Panc1 (cell line): Measurements from ENCODE around the gene ASB7. TPM values are rescaled to one million over a fixed set of nuclear protein-coding genes. Genes with fewer than 3 reads are reported as not detected.

ENCODE experiments used
- ATAC-seq: fragments of 200-7000 bp; cut with Tn5 transposase; 2 replicates; pipeline ENCODE4 v1.9.1; 2020; ENCODE audit warnings: mild to moderate bottlenecking, moderate library complexity
- BruUV-seq: library from RNA; stranded (reverse); fragments of 400-500 nt; replicated peaks from 2 replicates; lab custom pipeline; 2021; lab: Mats Ljungman, UMichigan
- CTCF ChIA-PET: fragments of 300-600 bp; sonication (Branson Sonifier 250); formaldehyde crosslinking; loops from one replicate; lab custom pipeline; 2022; ENCODE audit warnings: antibody characterized with exemption; lab: Charles Lee
- POLR2A ChIA-PET: fragments of 300-600 bp; sonication (Branson Sonifier 250); formaldehyde crosslinking; loops from one replicate; lab custom pipeline; 2022; ENCODE audit warnings: antibody characterized with exemption; lab: Charles Lee
- DNase-seq: peaks from one replicate; pipeline ENCODE4 v3.0.0-alpha.2; 2010; ENCODE audit warnings: low read depth, low spot score
- H3K27ac ChIP-seq: 2 replicates; pipeline ENCODE4 v1.5.1; 2011; ENCODE audit warnings: mild to moderate bottlenecking, low read length, inconsistent platforms
- H3K27me3 ChIP-seq: fragments of 200-500 bp; sonication (Bioruptor generic); 2 replicates; pipeline ENCODE4 v1.6.0; 2014; ENCODE audit warnings: low read length, inconsistent platforms; ENCODE audit not compliant: control insufficient read depth, insufficient read depth
- H3K36me3 ChIP-seq: fragments of 200-500 bp; sonication (Bioruptor generic); 2 replicates; pipeline ENCODE4 v1.5.1; 2014; ENCODE audit warnings: inconsistent platforms, mild to moderate bottlenecking, low read length, moderate library complexity; ENCODE audit not compliant: control insufficient read depth, insufficient read depth
- H3K4me1 ChIP-seq: 2 replicates; pipeline ENCODE4 v1.5.1; 2011; ENCODE audit warnings: inconsistent platforms, mild to moderate bottlenecking, low read length, moderate library complexity; ENCODE audit not compliant: control insufficient read depth, insufficient read depth
- H3K4me3 ChIP-seq, 2 experiments: 2 replicates each; pipeline ENCODE4 v1.5.1; 2011 to 2012; ENCODE audit warnings: low read depth in 2 of 2, low read length in 2 of 2, mild to moderate bottlenecking in 2 of 2, inconsistent platforms in 1 of 2, moderate library complexity in 1 of 2
- H3K9me3 ChIP-seq: fragments of 200-500 bp; sonication (Bioruptor generic); 2 replicates; pipeline ENCODE4 v1.5.1; 2014; ENCODE audit warnings: low read depth, mild to moderate bottlenecking, inconsistent platforms, low read length, moderate library complexity; ENCODE audit not compliant: control insufficient read depth, insufficient read depth
- CTCF ChIP-seq: fragments of 450-650 bp; IDR thresholded peaks from 2 replicates; pipeline ENCODE4 v1.5.1; 2017; ENCODE audit warnings: mild to moderate bottlenecking
- POLR2AphosphoS5 ChIP-seq: IDR thresholded peaks from 2 replicates; pipeline ENCODE4 v1.6.1; 2012; ENCODE audit warnings: mild to moderate bottlenecking, low read depth, low read length, moderate library complexity
- REST ChIP-seq, 2 experiments: IDR thresholded peaks; 2 replicates each; pipeline ENCODE4 v1.6.1; 2011 to 2012; ENCODE audit warnings: low read depth in 2 of 2, control low read depth in 1 of 2, low read length in 1 of 2, mild to moderate bottlenecking in 1 of 2, moderate library complexity in 1 of 2; ENCODE audit not compliant: insufficient read depth in 1 of 2
- SIN3A ChIP-seq: IDR thresholded peaks from 2 replicates; pipeline ENCODE4 v1.6.1; 2012; ENCODE audit warnings: low read depth, mild to moderate bottlenecking, low read length, moderate library complexity, borderline replicate concordance; ENCODE audit not compliant: insufficient read depth
- TCF7L2 ChIP-seq: IDR thresholded peaks from 2 replicates; pipeline ENCODE4 v1.6.1; 2011; ENCODE audit warnings: mild to moderate bottlenecking, low read depth, low read length, inconsistent platforms
- in situ Hi-C: cut with HindIII; loops from 2 replicates; pipeline ENCODE4 v1.10.0; 2016; ENCODE audit warnings: low sequenced_read_pairs, low pct_unique_long_range_greater_than_20kb
- intact Hi-C: fragments of 100-400 bp; cut with micrococcal nuclease; formaldehyde crosslinking; loops from one replicate; pipeline ENCODE4 v1.10.0; 2022; ENCODE audit not compliant: unreplicated experiment
- total RNA-seq: library from RNA; stranded (reverse); gene quantifications from one replicate; pipeline ENCODE4 v1.2.1, GENCODE V29; 2021; ENCODE audit not compliant: unreplicated experiment

ASB7 gene
- total RNA-seq, 1 experiment from 2014 or later: 18.1 TPM

GRCh38 chr15:100690032-100690794 is 87.8 kb downstream of the ASB7 start:
- Histone ChIP-seq H3K27ac (no peak overlapping the region), H3K4me3 (no peak overlapping the region), H3K4me1 (no peaks in the 10 kb centered on the region), H3K27me3 (no peaks in the 10 kb centered on the region), H3K36me3 (no peaks in the 10 kb centered on the region), H3K9me3 (no peaks in the 10 kb centered on the region)
- ChIA-PET POLR2A (no interaction called here), CTCF (no interaction called here)
- no peak for ATAC-seq
- in situ Hi-C loops (no loop called here), intact Hi-C loops (no loop called here)
- no TSS peak for BruUV-seq
- TF ChIP-seq TCF7L2: no peak
- TF ChIP-seq REST (IDR thresholded peaks at IDR 0.05; ENCODE audit: insufficient read depth in 1 of 2, low read depth in 2 of 2, low read length in 1 of 2): no peak
- no peak for TF ChIP-seq SIN3A
- no peak for TF ChIP-seq CTCF
- TF ChIP-seq POLR2AphosphoS5: no peak
- no peak for DNase-seq

GRCh38 chr15:100690795-100691158 is 88.4 kb downstream of the ASB7 start:
- Histone ChIP-seq H3K27ac (no peak overlapping the region), H3K36me3 (no peaks in the 10 kb centered on the region), H3K9me3 (no peaks in the 10 kb centered on the region), H3K4me1 (no peaks in the 10 kb centered on the region), H3K27me3 (no peaks in the 10 kb centered on the region), H3K4me3 (no peak overlapping the region)
- ATAC-seq: no peak
- BruUV-seq: no TSS peak
- CTCF ChIA-PET: no interaction called here
- no peak for TF ChIP-seq SIN3A
- no peak for TF ChIP-seq TCF7L2
- no peak for TF ChIP-seq CTCF
- TF ChIP-seq REST (IDR thresholded peaks at IDR 0.05; ENCODE audit: insufficient read depth in 1 of 2, low read depth in 2 of 2, low read length in 1 of 2): no peak
- TF ChIP-seq POLR2AphosphoS5: no peak
- intact Hi-C loops (no loop called here), in situ Hi-C loops (no loop called here)
- no peak for DNase-seq
- POLR2A ChIA-PET: no interaction called here
